GM21515 (cell line): Measurements from ENCODE around the gene SLC1A3.
A peak's percentile ranks its signal among the peaks of the same experiment; 100 is the strongest.

Source experiments
- ATAC-seq: cut with Tn5 transposase; IDR thresholded peaks from one replicate; pipeline ENCODE4 v1.9.1; 2021; ENCODE audit not compliant: unreplicated experiment

SLC1A3 gene

GRCh38 chr5:36710039-36710438 lies 103.6 kb downstream of the SLC1A3 start:
- ATAC-seq: no peak

- no peak for ATAC-seq
Measured at GRCh38 chr5:36712706-36713105, 106.3 kb downstream of the SLC1A3 start.

GRCh38 chr5:36713541-36713940 lies 107.1 kb downstream of the SLC1A3 start:
- no peak for ATAC-seq

GRCh38 chr5:36717131-36717695 lies 110.8 kb downstream of the SLC1A3 start:
- ATAC-seq: no peak

GRCh38 chr5:36719282-36719681 lies 112.9 kb downstream of the SLC1A3 start:
- no peak for ATAC-seq

- ATAC-seq: no peak
Measured at GRCh38 chr5:36720688-36721087, 114.3 kb downstream of the SLC1A3 start.

GRCh38 chr5:36721664-36722235 lies 115.3 kb downstream of the SLC1A3 start:
- no peak for ATAC-seq

GRCh38 chr5:36722900-36723299 lies 116.5 kb downstream of the SLC1A3 start:
- no peak for ATAC-seq

GRCh38 chr5:36723912-36724311 lies 117.5 kb downstream of the SLC1A3 start:
- peak; percentile 53 for ATAC-seq

GRCh38 chr5:36724467-36725332 lies 118.3 kb downstream of the SLC1A3 start:
- ATAC-seq: peak; percentile 74

GRCh38 chr5:36726317-36726716 lies 119.9 kb downstream of the SLC1A3 start:
- ATAC-seq: no peak

- ATAC-seq: no peak
Measured at GRCh38 chr5:36726767-36727166, 120.4 kb downstream of the SLC1A3 start.

GRCh38 chr5:36728697-36729543 lies 122.5 kb downstream of the SLC1A3 start:
- no peak for ATAC-seq

GRCh38 chr5:36730537-36731216 lies 124.3 kb downstream of the SLC1A3 start:
- ATAC-seq: no peak

GRCh38 chr5:36733183-36733582 lies 126.8 kb downstream of the SLC1A3 start:
- no peak for ATAC-seq

- ATAC-seq: no peak
Measured at GRCh38 chr5:36734422-36734821, 128.0 kb downstream of the SLC1A3 start.

GRCh38 chr5:36735891-36736290 lies 129.5 kb downstream of the SLC1A3 start:
- no peak for ATAC-seq
